H1 (cell line): ENCODE results near the gene TRABD2A. TPM values are rescaled to one million over a fixed set of nuclear protein-coding genes. Genes with fewer than 3 reads are reported as not detected.

ENCODE experiments used
- CTCF ChIA-PET: fragments of 300-600 bp; sonication (Branson Sonifier 250); formaldehyde crosslinking; loops from one replicate; lab custom pipeline; 2021; ENCODE audit not compliant: partially characterized antibody; lab: Charles Lee
- POLR2A ChIA-PET: fragments of 300-600 bp; sonication (Branson Sonifier 250); formaldehyde crosslinking; loops from one replicate; lab custom pipeline; 2021; ENCODE audit warnings: inconsistent platforms; ENCODE audit not compliant: partially characterized antibody; lab: Charles Lee
- DNase-seq, 2 experiments: peaks; one replicate each; pipeline versions ENCODE4 v3.0.0 to v3.0.0-alpha.2; 2010 to 2022; ENCODE audit warnings: low spot score in 2 of 2, low read depth in 1 of 2, mixed read lengths in 1 of 2
- FAIRE-seq: peaks from 2 replicates; lab custom pipeline; 2011; peaks lifted over from hg19 to GRCh38; lab: Jason Lieb, UNC
- H2AFZ ChIP-seq: 2 replicates; pipeline ENCODE4 v1.8.1; 2012; ENCODE audit warnings: low read length, inconsistent platforms
- H2AK5ac ChIP-seq: 2 replicates; pipeline ENCODE4 v1.6.1; 2013; ENCODE audit warnings: low read depth, low read length
- H2BK120ac ChIP-seq: replicated peaks from 2 replicates; pipeline ENCODE3; 2013; ENCODE audit warnings: low read depth, low read length, inconsistent platforms
- H2BK12ac ChIP-seq: 2 replicates; pipeline ENCODE4 v1.6.1; 2013; ENCODE audit warnings: low read depth, low read length
- H2BK15ac ChIP-seq: 2 replicates; pipeline ENCODE4 v1.6.1; 2013; ENCODE audit warnings: low read length
- H2BK20ac ChIP-seq: 2 replicates; pipeline ENCODE4 v1.6.1; 2013; ENCODE audit warnings: low read length
- H2BK5ac ChIP-seq: 2 replicates; pipeline ENCODE4 v1.6.1; 2013; ENCODE audit warnings: low read depth, low read length
- H3K14ac ChIP-seq: 2 replicates; pipeline ENCODE4 v1.6.1; 2013; ENCODE audit warnings: inconsistent platforms; ENCODE audit not compliant: insufficient read length
- H3K18ac ChIP-seq: 2 replicates; pipeline ENCODE4 v1.6.1; 2013; ENCODE audit warnings: low read length; ENCODE audit errors: extremely low read depth
- H3K23ac ChIP-seq: 2 replicates; pipeline ENCODE4 v1.6.1; 2013; ENCODE audit warnings: inconsistent platforms; ENCODE audit not compliant: insufficient read length
- H3K23me2 ChIP-seq: 2 replicates; pipeline ENCODE4 v1.6.1; 2013; ENCODE audit warnings: low read depth, low read length
- H3K27ac ChIP-seq: 2 replicates; pipeline ENCODE4 v1.6.1; 2011; ENCODE audit warnings: low read depth, low read length, inconsistent platforms
- H3K27me3 ChIP-seq, 4 experiments: replicated peaks in 1 of 4; 1 replicate in 1 of 4; 2 replicates in 3 of 4; pipeline versions ENCODE4 v1.6.1 to v1.8.1; 2011 to 2013; ENCODE audit warnings: low read length in 3 of 4, mild to moderate bottlenecking in 3 of 4, inconsistent platforms in 2 of 4, mixed read lengths in 2 of 4, moderate library complexity in 1 of 4; ENCODE audit not compliant: control insufficient read depth in 3 of 4, insufficient read depth in 3 of 4; ENCODE audit errors: extremely low read depth in 1 of 4
- H3K36me3 ChIP-seq, 4 experiments: 2 replicates each; pipeline versions ENCODE4 v1.6.1 to v1.8.1; 2011 to 2013; ENCODE audit warnings: mild to moderate bottlenecking in 4 of 4, low read length in 3 of 4, moderate library complexity in 2 of 4, control low read depth in 1 of 4, inconsistent platforms in 1 of 4; ENCODE audit not compliant: insufficient read depth in 4 of 4, control insufficient read depth in 2 of 4
- H3K4ac ChIP-seq: replicated peaks from 2 replicates; pipeline ENCODE3; 2013; ENCODE audit warnings: low read length, low read depth, mixed read lengths, inconsistent platforms; ENCODE audit not compliant: insufficient read length
- H3K4me1 ChIP-seq, 4 experiments: replicated peaks in 1 of 4; 1 replicate in 1 of 4; 2 replicates in 3 of 4; pipeline versions ENCODE4 v1.6.1 to v1.8.1; 2011 to 2013; ENCODE audit warnings: low read length in 3 of 4, inconsistent platforms in 2 of 4, mixed read lengths in 1 of 4; ENCODE audit not compliant: insufficient read depth in 4 of 4, control insufficient read depth in 3 of 4
- H3K4me2 ChIP-seq, 2 experiments: 2 replicates each; pipeline versions ENCODE4 v1.6.1 to v1.8.1; 2011 to 2013; ENCODE audit warnings: low read depth in 2 of 2, low read length in 2 of 2, control low read depth in 1 of 2, inconsistent platforms in 1 of 2, mild to moderate bottlenecking in 1 of 2; ENCODE audit not compliant: insufficient read depth in 1 of 2
- H3K4me3 ChIP-seq, 4 experiments: fragments of 200-600, 300-600 bp in 1 of 4; sonication (generic), shearing (Covaris generic), sonication (Bioruptor Twin) in 1 of 4; 2 replicates each; pipeline versions ENCODE4 v1.5.1 to v1.8.1; 2011 to 2016; ENCODE audit warnings: low read length in 4 of 4, low read depth in 3 of 4, control low read depth in 2 of 4, inconsistent platforms in 2 of 4, mild to moderate bottlenecking in 2 of 4, mixed read lengths in 1 of 4, moderate library complexity in 1 of 4; ENCODE audit not compliant: insufficient read depth in 2 of 4; ENCODE audit errors: extremely low read depth in 1 of 4
- H3K56ac ChIP-seq: replicated peaks from 2 replicates; pipeline ENCODE3; 2013; ENCODE audit warnings: low read depth, mild to moderate bottlenecking, mixed read lengths, low read length, inconsistent platforms; ENCODE audit not compliant: insufficient read length
- H3K79me1 ChIP-seq: 2 replicates; pipeline ENCODE4 v1.6.1; 2013; ENCODE audit warnings: low read depth, low read length, control low read depth
- H3K79me2 ChIP-seq, 2 experiments: 2 replicates each; pipeline versions ENCODE4 v1.6.1 to v1.8.1; 2012 to 2013; ENCODE audit warnings: low read length in 2 of 2, mild to moderate bottlenecking in 2 of 2, inconsistent platforms in 1 of 2; ENCODE audit not compliant: insufficient read depth in 2 of 2, control insufficient read depth in 1 of 2
- H3K9ac ChIP-seq, 4 experiments: replicated peaks in 1 of 4; 1 replicate in 1 of 4; 2 replicates in 3 of 4; pipeline versions ENCODE4 v1.6.1 to v1.8.1; 2011 to 2013; ENCODE audit warnings: low read depth in 3 of 4, low read length in 3 of 4, control low read depth in 2 of 4, mild to moderate bottlenecking in 2 of 4, moderate library complexity in 2 of 4, inconsistent platforms in 1 of 4; ENCODE audit errors: extremely low read depth in 1 of 4
- H3K9me3 ChIP-seq, 2 experiments: 2 replicates each; pipeline versions ENCODE4 v1.6.1 to v1.8.1; 2012 to 2013; ENCODE audit warnings: mild to moderate bottlenecking in 2 of 2, moderate library complexity in 2 of 2, control low read depth in 1 of 2, inconsistent platforms in 1 of 2, low read depth in 1 of 2, low read length in 1 of 2, mixed read lengths in 1 of 2; ENCODE audit not compliant: insufficient read depth in 2 of 2
- H4K20me1 ChIP-seq, 2 experiments: replicated peaks in 1 of 2; 2 replicates each; pipeline versions ENCODE3 to v1.8.1; 2011 to 2013; ENCODE audit warnings: inconsistent platforms in 2 of 2, low read length in 2 of 2, mild to moderate bottlenecking in 1 of 2; ENCODE audit not compliant: insufficient read depth in 2 of 2, control insufficient read depth in 1 of 2
- H4K5ac ChIP-seq: 2 replicates; pipeline ENCODE4 v1.6.1; 2013; ENCODE audit warnings: low read length, low read depth, mixed read lengths, inconsistent platforms; ENCODE audit not compliant: insufficient read length
- H4K8ac ChIP-seq: 2 replicates; pipeline ENCODE4 v1.8.0; 2013; ENCODE audit warnings: mild to moderate bottlenecking, moderate library complexity, low read length, inconsistent platforms; ENCODE audit not compliant: insufficient read depth; ENCODE audit errors: extremely low read depth
- H4K91ac ChIP-seq: replicated peaks from 2 replicates; pipeline ENCODE3; 2013; ENCODE audit warnings: low read length, mixed read lengths, inconsistent platforms; ENCODE audit not compliant: insufficient read length
- BRCA1 ChIP-seq: IDR thresholded peaks from 2 replicates; pipeline ENCODE4 v1.6.1; 2012; ENCODE audit warnings: low read depth, low read length, improper control_type of control experiment
- JUN ChIP-seq: IDR thresholded peaks from 2 replicates; pipeline ENCODE4 v1.6.1; 2011; ENCODE audit warnings: low read depth, mild to moderate bottlenecking, improper control_type of control experiment, low read length
- SIN3A ChIP-seq, 2 experiments: IDR thresholded peaks in 1 of 2; conservative IDR thresholded peaks in 1 of 2; 2 replicates each; pipeline ENCODE4 v1.6.1; 2011 to 2012; ENCODE audit warnings: low read length in 2 of 2, improper control_type of control experiment in 1 of 2, low read depth in 1 of 2, mild to moderate bottlenecking in 1 of 2
- TEAD4 ChIP-seq: IDR thresholded peaks from 2 replicates; pipeline ENCODE4 v1.6.1; 2012; ENCODE audit warnings: low read depth, low read length, inconsistent platforms, mixed read lengths
- WGBS, 2 experiments: shearing (Covaris generic) in 1 of 2; methylation state at CpG; one replicate each; pipeline versions ENCODE4 v1.1.6 to v1.1.7; 2013 to 2015; ENCODE audit warnings: low lambda C conversion rate in 2 of 2, mixed read lengths in 2 of 2, inconsistent platforms in 1 of 2, low coverage in 1 of 2, missing lambda C conversion rate in 1 of 2; ENCODE audit not compliant: insufficient replicate concordance in 2 of 2, insufficient coverage in 1 of 2, insufficient read length in 1 of 2; ENCODE audit errors: extremely low coverage in 1 of 2, missing lambda C conversion rate in 1 of 2; 5-methylcytosine and 5-hydroxymethylcytosine counted together
- polyA plus RNA-seq, 7 experiments: library from polyadenylated mRNA; depleted of rRNA in 3 of 7; stranded (reverse) in 5 of 7; unstranded in 2 of 7; fragments of >200 nt in 5 of 7; fragments of 200-250 nt in 2 of 7; gene quantifications; 1 replicate in 5 of 7; 2 replicates in 1 of 7; 4 replicates in 1 of 7; pipeline versions ENCODE4 v1.2.1 to v1.2.3, GENCODE V29; 2011 to 2013; ENCODE audit warnings: missing spikeins in 2 of 7, mixed read lengths in 2 of 7
- total RNA-seq: library from RNA; stranded (reverse); fragmentation: NEBNext Ultra II Directional; extraction: Animal tissue kit (Norgen Biotek cat#: 25700); gene quantifications from 2 replicates; pipeline ENCODE4 v1.2.1, GENCODE V29; 2021

Gene TRABD2A
- total and polyA plus RNA-seq, 2 of the 8 experiments (the other 6 are each of a cell fraction or from before 2014, with no cell fraction given), result 17.3 to 18.6 TPM

DNA sequence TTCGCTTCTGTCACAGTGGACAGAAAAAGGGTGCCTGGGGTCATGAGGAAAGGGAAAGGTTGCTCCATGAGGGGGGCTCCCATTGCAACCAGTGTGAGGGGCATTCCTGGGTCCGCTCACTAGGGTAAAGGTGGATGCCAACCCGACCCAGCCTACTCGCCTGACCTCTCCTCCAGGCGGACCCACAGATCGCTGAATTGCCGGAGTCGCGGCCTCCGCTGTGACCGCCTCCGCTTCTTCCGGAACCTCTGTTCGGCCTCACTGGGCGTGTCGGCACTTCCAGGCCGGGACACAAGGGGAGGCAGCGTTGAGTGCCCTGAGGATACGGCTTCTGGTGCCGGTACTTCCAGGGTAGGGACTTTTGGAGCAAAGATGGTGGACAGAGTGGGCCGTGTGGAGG lies 57.1 kb downstream of the TRABD2A start:
- Histone ChIP-seq H2BK120ac (no peak overlapping the region), H3K27ac (no peak overlapping the region), H3K4me1 (no peaks in the 10 kb centered on the region), H4K91ac (no peak overlapping the region), H3K4me2 (no peak overlapping the region), H4K8ac (no peak overlapping the region), H3K9ac (no peak overlapping the region), H3K23ac (no peak overlapping the region), H4K20me1 (peaks cover 0 to 2% of the 10 kb centered on the region in 2 experiments), H2AK5ac (no peak overlapping the region), H3K14ac (no peak overlapping the region), H3K9me3 (no peaks in the 10 kb centered on the region), H2BK15ac (no peak overlapping the region), H3K4me3 (no peak overlapping the region), H3K36me3 (no peaks in the 10 kb centered on the region), H2BK5ac (no peak overlapping the region), H2BK12ac (no peak overlapping the region), H3K27me3 (no peaks in the 10 kb centered on the region), H3K79me2 (no peaks in the 10 kb centered on the region), H3K79me1 (no peaks in the 10 kb centered on the region), H3K18ac (no peak overlapping the region), H3K23me2 (no peaks in the 10 kb centered on the region), H2BK20ac (no peak overlapping the region), H3K56ac (no peak overlapping the region), H2AFZ (no peak overlapping the region), H4K5ac (no peak overlapping the region), H3K4ac (no peak overlapping the region)
- ChIA-PET POLR2A (interaction anchor here (1.7 kb wide), 1 partner anchor 9 kb away, joined by 3 read pairs; no protein-coding TSS in a partner anchor), CTCF (interaction anchor here (1.0 kb wide), 1 partner anchor 171 kb away, joined by 3 read pairs; no protein-coding TSS in a partner anchor)
- no peak for DNase-seq
- no peak for FAIRE-seq
- 94% methylated on average over 21 of the region's 21 CpGs; no CpG with 5 or more reads in 1 of the 2 experiments for WGBS, 2 experiments
- TF ChIP-seq JUN (no peak), BRCA1 (no peak), TEAD4 (no peak), SIN3A (conservative IDR thresholded peaks at IDR 0.05 in 1 of 2, IDR thresholded peaks at IDR 0.05 in 1 of 2; ENCODE audit: low read depth in 1 of 2, low read length in 2 of 2) (no peak)
